Tibial nerve (tissue), 4 donors: Measurements from ENCODE around the gene ROGDI. TPM values are rescaled to one million over a fixed set of nuclear protein-coding genes. Genes with fewer than 3 reads are reported as not detected.

ENCODE experiments used
- DNase-seq, 2 donors: peaks; one replicate each; pipeline ENCODE4 v3.0.0-alpha.2; 2019; ENCODE audit warnings: low spot score in 2 of 2
- H3K27ac ChIP-seq, 4 donors: fragments of 200-600 bp; sonication (generic) in 3 of 4; one replicate each; pipeline ENCODE4 v1.5.1; 2017 to 2019; ENCODE audit warnings: mild to moderate bottlenecking in 1 of 4
- H3K27me3 ChIP-seq, 2 donors: fragments of 200-600 bp; sonication (generic) in 1 of 2; one replicate each; pipeline versions ENCODE4 v1.5.1 to v1.6.0; 2017 to 2019
- H3K36me3 ChIP-seq, 3 donors: fragments of 200-600 bp; sonication (generic); one replicate each; pipeline ENCODE4 v1.5.1; 2018 to 2019
- H3K4me1 ChIP-seq, 4 donors: fragments of 200-600 bp; sonication (generic) in 3 of 4; one replicate each; pipeline ENCODE4 v1.5.1; 2017 to 2019
- H3K4me3 ChIP-seq, 4 donors: fragments of 200-600 bp; sonication (generic) in 3 of 4; one replicate each; pipeline ENCODE4 v1.5.1; 2017 to 2019; ENCODE audit warnings: mild to moderate bottlenecking in 1 of 4, moderate library complexity in 1 of 4
- H3K9me3 ChIP-seq, 4 donors: fragments of 200-600 bp; sonication (generic) in 3 of 4; one replicate each; pipeline ENCODE4 v1.5.1; 2017 to 2019
- CTCF ChIP-seq, 5 experiments: fragments of 200-600 bp in 3 of 5; fragments of 450-650 bp in 2 of 5; sonication (generic) in 3 of 5; IDR thresholded peaks; one replicate each; pipeline ENCODE4 v1.5.1; 2016 to 2019; ENCODE audit warnings: antibody characterized with exemption in 5 of 5, mild to moderate bottlenecking in 3 of 5, moderate library complexity in 2 of 5
- EP300 ChIP-seq, 2 donors: sonication (generic); formaldehyde crosslinking; IDR thresholded peaks; one replicate each; pipeline ENCODE4 v1.6.1; 2017; ENCODE audit warnings: antibody characterized with exemption in 2 of 2, mild to moderate bottlenecking in 1 of 2
- POLR2A ChIP-seq, 2 donors: fragments of 450-650 bp; IDR thresholded peaks; one replicate each; pipeline ENCODE4 v1.6.1; 2017; ENCODE audit warnings: antibody characterized with exemption in 2 of 2, mild to moderate bottlenecking in 2 of 2, moderate library complexity in 2 of 2
- WGBS, 2 donors: methylation state at CpG; one replicate each; pipeline ENCODE4 v1.1.5; 2018; 5-methylcytosine and 5-hydroxymethylcytosine counted together
- total RNA-seq, 4 donors: library from RNA; depleted of rRNA; stranded (reverse); fragments of >200 nt; gene quantifications; one replicate each; pipeline ENCODE4 v1.1.0, GENCODE V29; 2016

Gene ROGDI
- total RNA-seq, 4 donors from 2014 or later, result 10.5 to 28.5 (median 16.8) TPM

DNA sequence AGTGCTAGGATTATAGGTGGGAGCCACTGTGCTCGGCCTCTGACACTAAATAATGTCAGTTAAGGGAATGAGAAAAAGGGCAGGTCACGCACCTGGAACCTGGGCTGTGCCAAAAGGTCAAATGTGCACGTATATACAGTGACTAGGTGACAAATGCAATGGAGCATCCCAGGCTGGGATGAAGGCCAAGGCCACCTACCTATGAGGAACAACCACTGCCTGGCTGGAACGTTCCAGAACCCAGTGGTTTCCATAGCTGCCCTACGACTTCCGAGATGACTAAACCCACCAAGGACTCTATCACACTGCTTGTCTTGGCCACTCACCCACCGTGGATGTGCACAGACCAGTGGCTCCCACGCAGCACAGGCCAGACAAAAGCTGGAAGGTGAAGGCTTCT is 51.5 kb downstream of the ROGDI start:
- no peak for TF ChIP-seq POLR2A (IDR thresholded peaks at IDR 0.05)
- TF ChIP-seq EP300 (IDR thresholded peaks at IDR 0.05), result no peak
- no peak for TF ChIP-seq CTCF (IDR thresholded peaks at IDR 0.05)
- no peak overlapping the region for H3K27ac ChIP-seq
- H3K4me1 ChIP-seq, result peaks cover 0 to 12% (median 4%) of the 10 kb centered on the region in 4 donors
- H3K4me3 ChIP-seq, result no peak overlapping the region
- H3K9me3 ChIP-seq, result no peaks in the 10 kb centered on the region
- H3K27me3 ChIP-seq, result no peaks in the 10 kb centered on the region
- H3K36me3 ChIP-seq, result peaks cover 4 to 76% (median 20%) of the 10 kb centered on the region in 3 donors
- WGBS, 2 donors, result 89 to 92% methylated on average over 8 of the region's 8 CpGs
- no peak for DNase-seq

GRCh38 chr16:4749700-4750257 is 52.7 kb downstream of the ROGDI start:
- Histone ChIP-seq H3K9me3 (no peaks in the 10 kb centered on the region), H3K27ac (no peak overlapping the region), H3K4me1 (peaks cover 0 to 12% (median 4%) of the 10 kb centered on the region in 4 donors), H3K36me3 (peaks cover 4 to 65% (median 12%) of the 10 kb centered on the region in 3 donors), H3K4me3 (no peak overlapping the region), H3K27me3 (no peaks in the 10 kb centered on the region)
- WGBS, 2 donors, result 82 to 83% methylated on average over 7 to 10 of the region's 10 CpGs
- DNase-seq, result no peak
- TF ChIP-seq EP300 (IDR thresholded peaks at IDR 0.05) (no peak), CTCF (IDR thresholded peaks at IDR 0.05) (no peak), POLR2A (IDR thresholded peaks at IDR 0.05) (no peak)

DNA sequence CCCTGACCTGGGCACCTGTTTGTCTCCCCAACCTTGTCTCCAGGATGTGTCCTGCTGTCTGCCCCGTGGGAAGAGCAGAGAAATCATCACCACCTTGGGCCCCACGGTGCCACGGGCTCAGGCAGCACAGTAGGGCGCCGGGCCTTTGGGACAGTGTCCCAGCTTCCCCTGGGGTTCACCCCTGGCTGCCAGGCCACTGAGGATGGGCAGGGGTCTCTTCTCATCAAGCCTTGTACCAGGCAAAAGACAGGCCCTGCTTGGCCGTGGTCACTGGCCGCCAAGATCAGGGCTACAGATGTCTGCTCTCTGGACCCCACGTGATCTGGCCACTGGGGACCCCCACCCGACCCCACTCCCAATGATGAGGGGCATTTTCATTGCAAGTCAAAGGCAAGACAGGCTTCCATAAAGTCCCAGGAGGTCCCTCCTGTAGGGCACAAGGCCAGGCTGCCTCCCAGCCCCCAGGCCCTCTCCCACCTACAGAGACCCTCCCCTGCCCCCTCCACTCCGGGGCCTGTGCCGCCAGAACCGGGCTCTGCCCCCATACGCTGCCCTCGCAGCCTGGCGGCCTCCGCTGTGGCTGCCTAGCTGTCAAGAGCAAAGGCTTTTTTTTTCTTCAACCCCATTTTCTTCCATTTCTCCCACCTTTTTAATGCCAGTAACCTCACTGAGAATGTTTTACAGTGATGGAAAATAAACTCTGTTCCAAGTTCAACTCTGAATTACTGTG is 53.6 kb downstream of the ROGDI start:
- WGBS, 2 donors, result 86 to 93% methylated on average over 8 to 16 of the region's 16 CpGs
- H3K36me3 ChIP-seq, result peaks cover 4 to 56% (median 12%) of the 10 kb centered on the region in 3 donors
- H3K4me1 ChIP-seq, result peaks cover 0 to 12% (median 4%) of the 10 kb centered on the region in 4 donors
- H3K27me3 ChIP-seq, result no peaks in the 10 kb centered on the region
- no peak for TF ChIP-seq CTCF (IDR thresholded peaks at IDR 0.05)
- TF ChIP-seq POLR2A (IDR thresholded peaks at IDR 0.05), result no peak
- TF ChIP-seq EP300 (IDR thresholded peaks at IDR 0.05), result no peak
- H3K9me3 ChIP-seq, result no peaks in the 10 kb centered on the region
- no peak overlapping the region for H3K4me3 ChIP-seq
- no peak overlapping the region for H3K27ac ChIP-seq
- DNase-seq, result no peak

- no peaks in the 10 kb centered on the region for H3K27me3 ChIP-seq
- no peak overlapping the region for H3K4me3 ChIP-seq
- peaks cover 0 to 18% (median 6%) of the 10 kb centered on the region in 4 donors for H3K4me1 ChIP-seq
- H3K9me3 ChIP-seq, result no peaks in the 10 kb centered on the region
- no peak overlapping the region for H3K27ac ChIP-seq
- TF ChIP-seq EP300 (IDR thresholded peaks at IDR 0.05) (no peak), CTCF (IDR thresholded peaks at IDR 0.05) (no peak), POLR2A (IDR thresholded peaks at IDR 0.05) (no peak)
- DNase-seq, result no peak
- 70 to 76% methylated on average over 14 of the region's 14 CpGs for WGBS, 2 donors
- H3K36me3 ChIP-seq, result peaks cover 4 to 48% (median 12%) of the 10 kb centered on the region in 3 donors
Measured at GRCh38 chr16:4747906-4748681, 54.3 kb downstream of the ROGDI start.
